ENCODE data around the gene PPP1R18.
"Not testable (repeated sequence)": the region's sequence is repeated elsewhere in the genome, so short reads cannot be mapped to it uniquely, and the experiment has no call there.

PPP1R18 gene

GRCh38 chr6:30719356-30719755 lies 32.9 kb upstream of the PPP1R18 start:
- H3K4me3 ChIP-seq (replicated peaks; ENCODE audit: low read depth, low read length), result peak overlapping the region; percentile 98
- peaks cover 20% of the 10 kb centered on the region for H3K36me3 ChIP-seq (ENCODE audit: control insufficient read depth, insufficient read depth, low read length)
- TF ChIP-seq CTCF (IDR thresholded peaks at IDR 0.05; ENCODE audit: insufficient read depth, low read length, poor library complexity, severe bottlenecking), result no peak
- DNase-seq (ENCODE audit: extremely low read depth, insufficient read length), result no peak
- no peaks in the 10 kb centered on the region for H3K27me3 ChIP-seq (replicated peaks; ENCODE audit: control insufficient read depth, insufficient read depth, low read length)

GRCh38 chr6:30717845-30718720 lies 31.6 kb upstream of the PPP1R18 start:
- H3K4me3 ChIP-seq (replicated peaks; ENCODE audit: low read depth, low read length), result peak overlapping the region; percentile 72
- H3K36me3 ChIP-seq (ENCODE audit: control insufficient read depth, insufficient read depth, low read length), result peaks cover 14% of the 10 kb centered on the region
- not testable (repeated sequence) for H3K27me3 ChIP-seq (replicated peaks; ENCODE audit: control insufficient read depth, insufficient read depth, low read length); DNase-seq (ENCODE audit: extremely low read depth, insufficient read length)

GRCh38 chr6:30717129-30717844 lies 30.8 kb upstream of the PPP1R18 start, which contains the start of gene MDC1:
Gene MDC1 (minus strand): TSS chr6:30717281. CDS start chr6:30715175, 2,106 bp downstream.
- no peak for TF ChIP-seq CTCF (IDR thresholded peaks at IDR 0.05; ENCODE audit: insufficient read depth, low read length, poor library complexity, severe bottlenecking)
- H3K4me3 ChIP-seq (replicated peaks; ENCODE audit: low read depth, low read length), result peak within 1 kb of the TSS; percentile 72
- DNase-seq (ENCODE audit: extremely low read depth, insufficient read length), result peak; percentile 99
- H3K36me3 ChIP-seq (ENCODE audit: control insufficient read depth, insufficient read depth, low read length), result peaks cover 14% of the 10 kb centered on the region
- no peaks in the 10 kb centered on the region for H3K27me3 ChIP-seq (replicated peaks; ENCODE audit: control insufficient read depth, insufficient read depth, low read length)

- H3K36me3 ChIP-seq (ENCODE audit: control insufficient read depth, insufficient read depth, low read length), result peaks cover 15% of the 10 kb centered on the region
- no peaks in the 10 kb centered on the region for H3K27me3 ChIP-seq (replicated peaks; ENCODE audit: control insufficient read depth, insufficient read depth, low read length)
- no peak for DNase-seq (ENCODE audit: extremely low read depth, insufficient read length)
- TF ChIP-seq CTCF (IDR thresholded peaks at IDR 0.05; ENCODE audit: insufficient read depth, low read length, poor library complexity, severe bottlenecking), result no peak
- peak overlapping the region; percentile 68 for H3K4me3 ChIP-seq (replicated peaks; ENCODE audit: low read depth, low read length)
These were observed 30.4 kb upstream of the PPP1R18 start for GRCh38 chr6:30716879-30717128.

- no peak for TF ChIP-seq CTCF (IDR thresholded peaks at IDR 0.05; ENCODE audit: insufficient read depth, low read length, poor library complexity, severe bottlenecking)
- Histone ChIP-seq H3K27me3 (replicated peaks; ENCODE audit: control insufficient read depth, insufficient read depth, low read length) (no peaks in the 10 kb centered on the region), H3K4me3 (replicated peaks; ENCODE audit: low read depth, low read length) (no peak overlapping the region), H3K36me3 (ENCODE audit: control insufficient read depth, insufficient read depth, low read length) (peaks cover 17% of the 10 kb centered on the region)
- DNase-seq (ENCODE audit: extremely low read depth, insufficient read length), result no peak
These were observed 27.8 kb upstream of the PPP1R18 start for GRCh38 chr6:30714263-30714662.

- DNase-seq (ENCODE audit: extremely low read depth, insufficient read length), result no peak
- Histone ChIP-seq H3K36me3 (ENCODE audit: control insufficient read depth, insufficient read depth, low read length) (peaks cover 17% of the 10 kb centered on the region), H3K27me3 (replicated peaks; ENCODE audit: control insufficient read depth, insufficient read depth, low read length) (no peaks in the 10 kb centered on the region), H3K4me3 (replicated peaks; ENCODE audit: low read depth, low read length) (no peak overlapping the region)
- TF ChIP-seq CTCF (IDR thresholded peaks at IDR 0.05; ENCODE audit: insufficient read depth, low read length, poor library complexity, severe bottlenecking), result no peak
These were observed 26.0 kb upstream of the PPP1R18 start for GRCh38 chr6:30712441-30712945.

Data from GM06990 (cell line).